ENCODE measurements around the gene ATRIP.

The ATRIP gene

GRCh38 chr3:48405343-48405881 is 41.1 kb upstream of the ATRIP start:
- Histone ChIP-seq H4K91ac (ENCODE audit: low read depth, low read length, poor library complexity) (no peak overlapping the region), H3K4me2 (ENCODE audit: insufficient read depth, low read length, poor library complexity, severe bottlenecking) (no peak overlapping the region), H2BK15ac (ENCODE audit: low read length) (no peak overlapping the region), H4K8ac (ENCODE audit: low read depth, low read length) (no peak overlapping the region), H2BK5ac (ENCODE audit: low read length) (no peak overlapping the region), H3K4ac (ENCODE audit: low read length) (no peak overlapping the region), H3K79me1 (ENCODE audit: low read depth, low read length) (peaks cover 6% of the 10 kb centered on the region), H3K14ac (ENCODE audit: low read length) (no peak overlapping the region), H3K27ac (replicated peaks; ENCODE audit: low read length) (no peak overlapping the region), H3K27me3 (ENCODE audit: control insufficient read depth in 3 of 3, insufficient read depth in 3 of 3, low read depth in 1 of 3, low read length in 3 of 3) (no peaks in the 10 kb centered on the region), H3K9ac (ENCODE audit: low read depth, low read length, poor library complexity) (peak overlapping the region; percentile 35), H2AK5ac (ENCODE audit: low read depth, low read length) (no peak overlapping the region), H3K4me3 (ENCODE audit: low read length in 2 of 2) (no peak overlapping the region), H3K36me3 (replicated peaks in 1 of 2; ENCODE audit: control insufficient read depth in 2 of 2, insufficient read depth in 2 of 2, low read length in 2 of 2) (peaks cover 66 to 89% of the 10 kb centered on the region in 2 donors), H3K9me3 (replicated peaks in 1 of 2; ENCODE audit: control insufficient read depth in 2 of 2, insufficient read depth in 1 of 2, low read depth in 1 of 2, low read length in 2 of 2) (peaks cover 0 to 1% of the 10 kb centered on the region in 2 donors), H3K18ac (ENCODE audit: low read length) (no peak overlapping the region), H2BK12ac (ENCODE audit: low read length) (no peak overlapping the region), H3K23ac (ENCODE audit: low read depth, low read length, poor library complexity) (peak overlapping the region; percentile 53), H2AFZ (ENCODE audit: low read length) (no peak overlapping the region), H2BK120ac (ENCODE audit: low read depth, low read length) (no peak overlapping the region), H3K4me1 (ENCODE audit: control insufficient read depth in 2 of 2, insufficient read depth in 1 of 2, low read depth in 1 of 2, low read length in 2 of 2) (no peaks in the 10 kb centered on the region)
- WGBS, 2 donors (ENCODE audit: extremely low coverage in 2 of 2, insufficient read length in 2 of 2, insufficient replicate concordance in 1 of 2) = no CpG with 5 or more reads among the region's 13 CpGs
- DNase-seq (ENCODE audit: low spot score) = no peak

DNA sequence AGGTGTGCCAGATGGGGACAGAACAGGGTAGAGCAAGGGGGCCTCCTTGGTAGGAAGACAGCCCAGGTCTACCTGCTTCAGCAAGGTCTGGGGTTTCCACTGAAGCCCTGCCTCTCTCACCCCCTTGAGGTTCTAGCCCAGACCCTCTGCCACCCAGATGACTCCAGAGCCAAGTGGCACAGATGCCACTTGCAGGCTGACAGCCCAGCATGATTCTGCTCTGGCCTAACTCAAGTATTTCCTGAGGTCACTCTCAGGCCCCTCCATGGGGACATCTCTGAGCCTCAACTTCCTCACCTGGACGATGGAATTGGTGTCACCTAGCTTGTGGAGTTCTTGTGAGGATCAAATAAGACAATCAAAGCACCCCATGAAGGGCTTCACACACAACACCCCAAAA is 40.6 kb upstream of the ATRIP start:
- no peak overlapping the region for H2BK15ac ChIP-seq (ENCODE audit: low read length)
- peaks cover 7% of the 10 kb centered on the region for H3K79me1 ChIP-seq (ENCODE audit: low read depth, low read length)
- H2BK12ac ChIP-seq (ENCODE audit: low read length) = no peak overlapping the region
- no peak overlapping the region for H3K4me3 ChIP-seq (ENCODE audit: low read length in 2 of 2)
- no peak overlapping the region for H3K27ac ChIP-seq (replicated peaks; ENCODE audit: low read length)
- H3K27me3 ChIP-seq (ENCODE audit: control insufficient read depth in 3 of 3, insufficient read depth in 3 of 3, low read depth in 1 of 3, low read length in 3 of 3) = no peaks in the 10 kb centered on the region
- H3K18ac ChIP-seq (ENCODE audit: low read length) = no peak overlapping the region
- H3K14ac ChIP-seq (ENCODE audit: low read length) = no peak overlapping the region
- no peak overlapping the region for H2AK5ac ChIP-seq (ENCODE audit: low read depth, low read length)
- H4K91ac ChIP-seq (ENCODE audit: low read depth, low read length, poor library complexity) = no peak overlapping the region
- peaks cover 0 to 1% of the 10 kb centered on the region in 2 donors for H3K9me3 ChIP-seq (replicated peaks in 1 of 2; ENCODE audit: control insufficient read depth in 2 of 2, insufficient read depth in 1 of 2, low read depth in 1 of 2, low read length in 2 of 2)
- WGBS, 2 donors (ENCODE audit: extremely low coverage in 2 of 2, insufficient read length in 2 of 2, insufficient replicate concordance in 1 of 2) = no CpG with 5 or more reads among the region's 1 CpG
- H3K4me1 ChIP-seq (ENCODE audit: control insufficient read depth in 2 of 2, insufficient read depth in 1 of 2, low read depth in 1 of 2, low read length in 2 of 2) = no peaks in the 10 kb centered on the region
- no peak overlapping the region for H3K4ac ChIP-seq (ENCODE audit: low read length)
- H2AFZ ChIP-seq (ENCODE audit: low read length) = no peak overlapping the region
- no peak overlapping the region for H3K4me2 ChIP-seq (ENCODE audit: insufficient read depth, low read length, poor library complexity, severe bottlenecking)
- H4K8ac ChIP-seq (ENCODE audit: low read depth, low read length) = no peak overlapping the region
- no peak overlapping the region for H2BK5ac ChIP-seq (ENCODE audit: low read length)
- no peak overlapping the region for H3K9ac ChIP-seq (ENCODE audit: low read depth, low read length, poor library complexity)
- H3K36me3 ChIP-seq (replicated peaks in 1 of 2; ENCODE audit: control insufficient read depth in 2 of 2, insufficient read depth in 2 of 2, low read length in 2 of 2) = peaks cover 71 to 91% of the 10 kb centered on the region in 2 donors
- H3K23ac ChIP-seq (ENCODE audit: low read depth, low read length, poor library complexity) = no peak overlapping the region
- no peak for DNase-seq (ENCODE audit: low spot score)
- no peak overlapping the region for H2BK120ac ChIP-seq (ENCODE audit: low read depth, low read length)

DNA sequence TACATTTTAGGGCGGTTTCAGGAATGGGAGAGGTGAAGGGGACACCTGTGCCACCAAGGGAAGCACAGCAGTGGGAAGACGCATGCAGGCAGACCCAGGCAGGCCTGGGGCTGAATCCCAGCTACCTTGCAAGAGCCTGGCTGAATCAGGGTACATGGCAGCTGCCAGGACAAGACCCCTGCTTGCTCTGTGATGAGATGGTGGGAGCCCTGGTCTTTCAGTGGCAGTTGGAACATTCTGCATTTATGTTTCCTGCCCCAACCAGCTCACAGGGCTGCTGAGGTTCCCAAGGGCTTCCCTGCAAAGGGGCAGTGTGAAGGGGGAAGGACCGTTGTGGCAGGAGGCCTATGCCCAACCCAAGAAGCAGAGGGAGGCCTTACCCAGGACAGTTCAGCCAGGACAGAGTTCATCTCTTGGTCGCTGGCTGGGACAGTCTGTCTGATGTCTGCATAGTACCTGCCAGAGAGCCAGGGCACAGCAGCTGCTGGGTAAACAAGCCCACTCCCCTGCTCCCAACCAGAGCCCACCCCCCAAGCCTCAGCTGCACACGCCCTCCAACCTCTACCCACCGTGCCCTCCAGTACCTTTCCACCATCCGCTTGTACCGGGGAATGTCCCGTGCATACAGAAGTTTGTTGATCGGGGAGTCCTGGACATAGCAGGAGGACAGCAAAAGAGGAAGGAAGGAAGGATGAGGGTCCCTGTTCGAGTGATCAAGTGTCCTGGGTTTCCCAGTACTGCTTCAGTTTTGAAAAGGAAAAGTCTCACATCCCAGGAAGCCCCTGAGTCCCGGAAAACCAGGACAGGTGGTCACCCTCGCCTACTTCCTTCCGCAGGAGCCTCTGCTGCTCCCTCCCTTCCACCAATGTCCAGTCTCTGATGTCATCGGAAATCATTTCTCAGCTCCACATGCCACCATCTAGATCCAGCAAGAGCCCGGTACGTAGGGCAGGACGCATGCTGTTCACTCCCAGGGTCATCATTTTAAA is 39.8 kb upstream of the ATRIP start:
- H3K14ac ChIP-seq (ENCODE audit: low read length) = no peak overlapping the region
- no peak overlapping the region for H3K23ac ChIP-seq (ENCODE audit: low read depth, low read length, poor library complexity)
- H3K4me1 ChIP-seq (ENCODE audit: control insufficient read depth in 2 of 2, insufficient read depth in 1 of 2, low read depth in 1 of 2, low read length in 2 of 2) = no peaks in the 10 kb centered on the region
- no peaks in the 10 kb centered on the region for H3K27me3 ChIP-seq (ENCODE audit: control insufficient read depth in 3 of 3, insufficient read depth in 3 of 3, low read depth in 1 of 3, low read length in 3 of 3)
- DNase-seq (ENCODE audit: low spot score) = no peak
- peaks cover 7% of the 10 kb centered on the region for H3K79me1 ChIP-seq (ENCODE audit: low read depth, low read length)
- no peak overlapping the region for H4K91ac ChIP-seq (ENCODE audit: low read depth, low read length, poor library complexity)
- H2BK15ac ChIP-seq (ENCODE audit: low read length) = no peak overlapping the region
- H3K18ac ChIP-seq (ENCODE audit: low read length) = no peak overlapping the region
- H2BK120ac ChIP-seq (ENCODE audit: low read depth, low read length) = no peak overlapping the region
- H3K36me3 ChIP-seq (replicated peaks in 1 of 2; ENCODE audit: control insufficient read depth in 2 of 2, insufficient read depth in 2 of 2, low read length in 2 of 2) = peaks cover 79 to 95% of the 10 kb centered on the region in 2 donors
- WGBS, 2 donors (ENCODE audit: extremely low coverage in 2 of 2, insufficient read length in 2 of 2, insufficient replicate concordance in 1 of 2) = no CpG with 5 or more reads among the region's 18 CpGs
- H3K27ac ChIP-seq (replicated peaks; ENCODE audit: low read length) = no peak overlapping the region
- peak overlapping the region in 1 of 2 donors; percentile 13 for H3K4me3 ChIP-seq (ENCODE audit: low read length in 2 of 2)
- no peak overlapping the region for H3K9ac ChIP-seq (ENCODE audit: low read depth, low read length, poor library complexity)
- H4K8ac ChIP-seq (ENCODE audit: low read depth, low read length) = no peak overlapping the region
- no peak overlapping the region for H2AK5ac ChIP-seq (ENCODE audit: low read depth, low read length)
- peaks cover 0 to 1% of the 10 kb centered on the region in 2 donors for H3K9me3 ChIP-seq (replicated peaks in 1 of 2; ENCODE audit: control insufficient read depth in 2 of 2, insufficient read depth in 1 of 2, low read depth in 1 of 2, low read length in 2 of 2)
- no peak overlapping the region for H2AFZ ChIP-seq (ENCODE audit: low read length)
- H2BK12ac ChIP-seq (ENCODE audit: low read length) = no peak overlapping the region
- H3K4ac ChIP-seq (ENCODE audit: low read length) = no peak overlapping the region
- H2BK5ac ChIP-seq (ENCODE audit: low read length) = no peak overlapping the region
- H3K4me2 ChIP-seq (ENCODE audit: insufficient read depth, low read length, poor library complexity, severe bottlenecking) = no peak overlapping the region

GRCh38 chr3:48407542-48408099 is 38.9 kb upstream of the ATRIP start:
- DNase-seq (ENCODE audit: low spot score) = no peak
- H2BK120ac ChIP-seq (ENCODE audit: low read depth, low read length) = no peak overlapping the region
- WGBS, 2 donors (ENCODE audit: extremely low coverage in 2 of 2, insufficient read length in 2 of 2, insufficient replicate concordance in 1 of 2) = no CpG with 5 or more reads among the region's 8 CpGs
- no peak overlapping the region for H2AK5ac ChIP-seq (ENCODE audit: low read depth, low read length)
- H2BK12ac ChIP-seq (ENCODE audit: low read length) = no peak overlapping the region
- no peak overlapping the region for H4K91ac ChIP-seq (ENCODE audit: low read depth, low read length, poor library complexity)
- peaks cover 7% of the 10 kb centered on the region for H3K79me1 ChIP-seq (ENCODE audit: low read depth, low read length)
- no peak overlapping the region for H3K18ac ChIP-seq (ENCODE audit: low read length)
- H3K4me2 ChIP-seq (ENCODE audit: insufficient read depth, low read length, poor library complexity, severe bottlenecking) = no peak overlapping the region
- H2AFZ ChIP-seq (ENCODE audit: low read length) = no peak overlapping the region
- H3K27ac ChIP-seq (replicated peaks; ENCODE audit: low read length) = no peak overlapping the region
- H3K36me3 ChIP-seq (replicated peaks in 1 of 2; ENCODE audit: control insufficient read depth in 2 of 2, insufficient read depth in 2 of 2, low read length in 2 of 2) = peaks cover 87 to 100% of the 10 kb centered on the region in 2 donors
- no peak overlapping the region for H3K4ac ChIP-seq (ENCODE audit: low read length)
- no peaks in the 10 kb centered on the region for H3K27me3 ChIP-seq (ENCODE audit: control insufficient read depth in 3 of 3, insufficient read depth in 3 of 3, low read depth in 1 of 3, low read length in 3 of 3)
- H3K9me3 ChIP-seq (replicated peaks in 1 of 2; ENCODE audit: control insufficient read depth in 2 of 2, insufficient read depth in 1 of 2, low read depth in 1 of 2, low read length in 2 of 2) = peaks cover 0 to 1% of the 10 kb centered on the region in 2 donors
- H3K4me1 ChIP-seq (ENCODE audit: control insufficient read depth in 2 of 2, insufficient read depth in 1 of 2, low read depth in 1 of 2, low read length in 2 of 2) = no peaks in the 10 kb centered on the region
- H2BK15ac ChIP-seq (ENCODE audit: low read length) = no peak overlapping the region
- H3K23ac ChIP-seq (ENCODE audit: low read depth, low read length, poor library complexity) = no peak overlapping the region
- H4K8ac ChIP-seq (ENCODE audit: low read depth, low read length) = no peak overlapping the region
- no peak overlapping the region for H2BK5ac ChIP-seq (ENCODE audit: low read length)
- no peak overlapping the region for H3K9ac ChIP-seq (ENCODE audit: low read depth, low read length, poor library complexity)
- H3K14ac ChIP-seq (ENCODE audit: low read length) = no peak overlapping the region
- H3K4me3 ChIP-seq (ENCODE audit: low read length in 2 of 2) = no peak overlapping the region
